OCI-LY1 (cell line): Measurements from ENCODE around the gene BRME1.

Source experiments
- CTCF ChIP-seq: fragments of 200-600 bp; sonication (generic), shearing (Covaris generic); IDR thresholded peaks from 2 replicates; pipeline ENCODE4 v1.5.1; 2017; ENCODE audit warnings: mild to moderate bottlenecking, antibody characterized with exemption, low read length, moderate library complexity, mixed read lengths
- EZH2 ChIP-seq: fragments of 200-600 bp; sonication (generic), shearing (Covaris generic); IDR thresholded peaks from 2 replicates; pipeline ENCODE4 v1.8.0; 2017; ENCODE audit warnings: borderline replicate concordance, mixed run types, mild to moderate bottlenecking, antibody characterized with exemption, low read length, moderate library complexity, mixed read lengths

DNA sequence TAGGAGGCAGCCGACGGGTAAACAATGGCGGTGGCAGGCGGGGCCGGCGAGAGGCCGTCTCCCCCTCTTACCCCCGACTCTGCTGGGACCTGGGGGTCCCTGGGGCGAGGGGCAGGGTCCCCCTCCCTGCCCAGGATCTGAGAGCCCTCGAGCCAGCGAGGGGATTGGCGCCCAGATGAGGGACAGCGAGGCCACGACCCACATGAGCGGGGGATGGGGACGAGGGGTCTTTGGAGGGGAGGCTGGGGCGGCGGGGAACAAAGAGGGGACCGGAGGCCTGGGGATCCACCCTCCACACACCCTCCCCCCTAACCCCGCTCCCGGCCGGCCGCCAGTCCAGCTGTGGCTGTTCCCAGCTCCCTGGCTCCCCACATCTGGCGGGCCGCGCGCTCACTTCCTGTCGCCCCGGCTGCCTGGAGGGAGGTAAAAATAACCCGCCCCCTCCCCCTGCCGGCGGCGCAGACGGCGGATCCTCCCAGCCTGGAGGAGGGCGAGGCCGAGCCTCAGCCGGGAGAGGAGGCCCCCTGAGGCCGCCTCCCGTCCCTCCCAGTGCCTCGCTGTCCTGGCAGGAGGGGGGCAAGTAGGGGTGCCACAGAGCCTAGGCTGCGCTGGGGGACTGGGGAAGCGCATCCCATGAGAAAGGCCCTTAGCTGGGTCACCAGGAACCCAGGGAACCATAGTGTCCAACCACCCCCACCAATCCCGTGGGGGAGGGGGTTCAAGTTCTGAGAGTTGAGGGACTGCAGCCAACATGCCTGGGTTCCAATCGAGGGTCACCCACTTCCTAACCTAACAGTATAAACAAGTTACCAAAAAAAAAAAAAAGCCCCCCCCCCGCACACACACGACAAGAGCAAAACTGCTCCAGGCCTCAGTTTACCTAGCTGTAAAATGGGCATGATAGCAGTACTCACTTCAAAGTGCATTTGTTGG, 58.2 kb downstream of the BRME1 start:
- no peak for TF ChIP-seq CTCF
- no peak for TF ChIP-seq EZH2
